GM18519 (cell line): ENCODE results near the gene ETV6.

Source experiments
- ATAC-seq: cut with Tn5 transposase; IDR thresholded peaks from one replicate; pipeline ENCODE4 v1.9.1; 2021; ENCODE audit warnings: mild to moderate bottlenecking, moderate library complexity; ENCODE audit not compliant: unreplicated experiment, low FRiP score

Gene ETV6

DNA sequence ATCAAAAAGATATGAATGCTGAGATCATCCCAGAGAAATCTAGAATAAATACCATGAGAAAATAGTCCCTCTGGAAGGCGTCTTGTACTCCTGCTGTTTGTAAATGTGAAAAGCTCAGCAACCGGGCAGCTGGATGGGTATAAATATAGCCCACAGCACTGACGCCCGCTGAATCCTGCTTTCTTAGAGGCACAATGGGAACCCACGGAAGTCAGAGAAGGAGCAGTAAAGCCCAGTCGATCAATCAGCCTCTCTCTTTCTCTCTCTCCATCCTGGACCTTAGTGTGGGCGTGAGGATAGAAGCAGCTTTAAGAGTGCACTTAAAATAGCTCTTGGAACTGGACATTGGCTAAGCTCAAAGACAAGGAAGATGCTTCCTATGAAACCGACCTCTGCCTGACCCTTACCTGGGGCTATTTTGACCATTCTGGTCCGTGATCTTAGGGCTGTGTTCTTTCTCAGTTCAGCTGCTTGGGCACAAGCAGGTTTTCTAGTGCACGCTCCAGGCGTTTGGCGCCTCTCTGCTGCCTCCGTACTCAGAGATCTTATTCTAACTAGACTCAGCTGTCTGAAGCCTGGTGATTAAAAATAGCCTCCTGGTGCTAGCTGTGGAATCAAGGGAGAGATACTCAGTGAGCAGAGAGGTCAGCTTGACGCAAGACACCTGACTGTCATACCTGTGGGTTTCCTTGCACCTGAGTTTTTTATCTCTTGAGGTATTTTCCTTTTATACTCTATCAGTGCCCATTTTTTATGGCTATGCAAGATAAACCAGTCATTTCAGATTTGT, 144.6 kb downstream of the ETV6 start:
- ATAC-seq: no peak

DNA sequence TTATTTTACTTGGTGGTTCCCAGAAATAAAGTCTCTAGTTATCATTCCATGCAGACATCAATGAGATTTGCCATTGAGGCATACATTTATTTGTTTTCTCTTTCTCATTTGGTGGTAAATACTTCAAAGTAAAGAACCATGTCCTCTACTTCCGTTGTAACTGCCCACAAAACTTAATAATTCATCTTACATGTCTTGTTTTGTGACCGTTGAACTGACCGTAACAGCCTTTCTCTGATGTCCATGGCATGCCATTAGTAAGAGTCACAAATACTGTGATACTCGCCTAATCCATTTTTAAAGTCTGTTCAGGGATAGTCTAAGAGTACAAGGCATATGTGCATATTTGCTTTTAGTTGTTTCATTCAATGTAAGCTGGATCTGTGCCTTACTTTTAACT, 145.3 kb downstream of the ETV6 start:
- no peak for ATAC-seq

DNA sequence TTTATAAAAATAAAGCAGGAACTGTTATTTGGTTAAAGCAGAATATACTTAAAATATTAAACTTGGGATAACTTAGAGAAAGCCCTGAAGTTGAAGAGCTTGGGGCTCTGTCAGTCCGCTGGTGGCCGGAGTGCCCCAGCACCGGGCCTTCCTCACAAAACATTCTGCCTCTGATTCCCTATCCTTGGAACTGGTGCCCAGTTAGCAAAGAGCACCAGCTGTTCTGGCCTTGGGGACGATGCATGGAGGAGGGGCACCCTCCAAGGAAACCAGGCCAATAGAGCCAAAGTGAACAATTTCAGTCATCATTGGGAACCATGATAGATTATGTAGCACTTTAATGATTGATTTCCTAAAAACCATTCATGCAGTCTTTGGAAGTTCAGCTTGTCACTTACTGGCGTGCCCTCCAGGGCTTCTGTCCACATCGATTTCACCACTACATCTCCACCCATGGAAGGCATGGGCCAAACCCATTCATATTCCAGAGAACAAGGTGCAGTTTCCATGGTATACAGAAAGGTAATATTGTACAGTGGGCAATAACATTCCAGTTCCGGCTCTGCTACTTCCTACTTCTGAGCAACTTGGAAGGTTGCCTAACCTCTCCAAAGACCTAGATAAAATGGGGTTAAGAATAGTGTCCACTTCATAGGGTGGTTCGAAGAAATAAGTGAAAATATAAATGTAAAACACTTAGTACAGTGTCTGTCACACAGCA, 145.9 kb downstream of the ETV6 start:
- no peak for ATAC-seq

DNA sequence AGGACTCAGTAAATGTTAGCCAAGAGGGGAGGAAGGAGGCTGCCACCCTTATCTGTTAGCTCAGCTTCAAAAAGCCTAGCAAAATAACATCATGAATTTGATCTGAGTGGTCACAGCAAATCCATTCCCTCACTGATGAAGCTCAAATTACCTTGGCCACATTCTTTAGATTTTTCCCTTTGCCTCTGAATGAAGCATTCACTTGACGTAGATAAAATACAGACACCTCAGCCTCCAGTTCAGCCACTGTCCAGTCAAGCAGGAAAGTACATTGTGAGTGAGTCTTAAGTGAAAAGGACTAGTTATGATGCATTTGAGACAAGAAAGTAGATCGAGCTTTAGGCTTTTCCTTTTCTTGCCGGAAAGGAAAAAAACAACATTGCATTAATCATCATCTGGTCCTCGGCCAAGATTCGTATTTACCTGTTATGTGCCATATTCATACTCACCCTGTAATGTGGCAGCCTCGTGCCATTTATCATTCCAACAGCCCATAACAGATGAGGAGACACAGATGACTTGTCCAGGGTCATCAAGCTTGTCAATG, 146.5 kb downstream of the ETV6 start:
- no peak for ATAC-seq

DNA sequence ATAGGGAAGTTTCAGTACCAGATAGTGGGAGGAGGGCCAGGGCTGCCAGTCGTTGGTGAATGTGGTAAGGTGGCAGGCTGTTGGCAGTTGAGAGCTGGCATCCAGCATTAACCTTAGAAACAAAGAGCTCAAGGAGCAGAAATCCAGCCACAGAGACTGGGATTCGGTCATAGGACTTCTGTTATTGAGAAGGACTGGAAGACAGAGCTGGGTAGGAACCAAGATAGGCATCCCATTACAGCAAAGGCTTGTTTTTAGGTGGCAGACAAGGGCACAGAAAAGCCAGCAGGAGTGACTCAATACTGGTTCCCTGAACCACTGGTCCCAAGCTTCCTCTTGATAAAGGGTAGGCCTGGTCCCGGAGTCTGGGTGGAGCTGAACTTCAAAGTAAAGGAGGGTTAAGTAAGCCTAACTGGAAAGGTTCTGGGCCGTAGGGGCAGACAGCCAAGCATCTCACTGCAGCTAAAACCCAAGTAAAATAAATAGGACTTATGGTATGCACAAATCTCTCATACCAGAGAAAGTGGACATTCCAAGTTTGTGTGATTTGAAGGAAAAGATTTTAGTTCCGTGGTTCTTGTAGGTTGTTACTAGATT, 147.9 kb downstream of the ETV6 start:
- ATAC-seq: no peak

DNA sequence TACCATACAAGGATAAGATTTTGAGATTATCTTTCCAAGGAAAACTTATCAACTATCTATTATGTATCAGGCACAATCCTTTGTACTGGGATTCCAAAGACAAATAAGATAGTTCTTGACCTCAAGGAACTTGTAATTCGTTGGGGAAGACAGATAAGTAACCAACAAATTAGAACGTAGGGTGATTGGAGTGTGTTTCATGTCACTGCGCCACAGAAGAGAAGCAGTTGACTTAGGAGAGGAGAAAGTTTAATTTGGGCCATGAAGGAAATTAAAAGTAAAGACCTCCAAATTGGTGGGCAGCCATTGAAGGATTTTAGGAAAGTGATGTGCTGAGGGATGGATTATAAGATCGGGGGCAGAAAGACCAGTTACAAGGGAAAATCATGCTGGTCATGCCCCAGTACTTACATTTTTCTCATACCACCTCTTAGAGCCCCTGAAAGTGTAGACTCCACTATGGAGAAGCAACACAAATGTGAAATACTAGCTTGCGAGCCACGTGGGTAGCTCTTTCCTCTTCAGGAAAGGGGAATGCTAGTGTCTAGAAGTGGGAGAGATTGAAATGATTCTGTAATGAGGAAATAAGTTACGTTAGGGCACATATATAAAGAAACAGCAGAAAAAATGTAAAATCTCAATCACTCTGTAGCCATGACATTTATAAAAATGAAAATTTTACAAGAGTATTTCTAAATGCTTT, 148.7 kb downstream of the ETV6 start:
- no peak for ATAC-seq

DNA sequence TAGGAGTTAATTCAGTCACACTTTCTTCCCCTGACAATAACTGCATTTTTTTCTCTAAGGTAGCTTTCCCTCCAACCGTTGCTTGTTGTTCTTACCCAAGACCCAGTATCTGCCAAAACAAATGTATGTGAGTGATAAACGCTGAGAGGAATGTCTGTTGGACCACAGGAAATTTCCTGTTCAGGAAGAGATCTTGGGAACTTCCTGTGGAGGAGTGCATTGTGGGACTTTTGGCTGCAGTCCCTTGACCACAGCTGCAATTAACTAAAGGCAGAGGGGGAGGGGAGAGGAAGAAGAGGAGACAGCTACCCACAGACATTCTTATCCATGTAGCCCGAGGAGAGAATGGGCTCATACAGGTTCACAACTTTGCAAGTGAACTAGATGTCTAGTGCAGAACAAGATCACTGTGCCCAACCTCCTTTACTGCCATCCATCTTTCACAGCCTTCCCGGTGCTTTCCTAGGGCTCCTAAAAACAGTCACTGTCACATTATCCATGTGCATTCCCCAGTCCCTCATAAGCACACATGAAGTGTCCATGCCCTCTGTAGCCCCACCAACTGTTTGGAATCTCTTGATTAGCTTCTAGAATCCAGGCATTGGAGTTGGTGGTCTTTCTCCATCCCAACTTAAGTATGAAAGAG, 149.5 kb downstream of the ETV6 start:
- no peak for ATAC-seq

DNA sequence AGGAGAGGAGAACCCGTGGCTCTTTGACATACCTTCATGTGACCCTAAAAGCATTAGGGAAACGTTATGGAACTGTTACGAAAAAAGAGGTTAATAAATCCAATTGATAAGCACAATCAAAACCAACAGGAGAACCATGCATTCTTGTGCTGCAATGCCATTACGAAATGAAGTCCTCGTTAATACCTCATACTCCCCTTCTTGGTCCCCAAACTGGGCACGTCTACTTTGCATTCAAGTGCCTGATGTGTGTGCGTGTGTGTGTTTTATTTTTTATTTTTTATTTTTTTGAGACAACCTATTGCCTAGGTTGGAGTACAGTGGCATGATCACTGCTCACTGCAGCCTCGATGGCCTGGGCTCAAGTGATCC, 150.0 kb downstream of the ETV6 start:
- ATAC-seq: no peak

DNA sequence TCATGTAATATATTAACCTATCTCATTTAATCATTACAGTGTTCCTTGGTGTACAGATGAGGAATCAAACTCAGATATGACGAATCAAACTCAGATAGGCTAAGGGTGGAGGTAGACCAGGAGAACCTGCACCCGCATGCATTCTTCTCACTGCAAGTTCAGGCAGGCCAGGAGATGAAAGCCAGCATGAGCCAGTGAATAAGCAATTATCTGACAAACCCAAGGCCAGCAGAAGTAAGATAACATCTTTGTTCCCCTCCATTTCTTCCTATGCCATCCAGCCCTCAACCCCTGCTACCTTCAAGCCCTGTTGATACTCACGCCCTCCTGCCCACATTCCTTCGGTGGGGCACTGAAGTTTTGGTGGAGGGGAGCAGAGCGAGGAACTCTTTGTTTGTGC, 152.2 kb downstream of the ETV6 start:
- no peak for ATAC-seq

DNA sequence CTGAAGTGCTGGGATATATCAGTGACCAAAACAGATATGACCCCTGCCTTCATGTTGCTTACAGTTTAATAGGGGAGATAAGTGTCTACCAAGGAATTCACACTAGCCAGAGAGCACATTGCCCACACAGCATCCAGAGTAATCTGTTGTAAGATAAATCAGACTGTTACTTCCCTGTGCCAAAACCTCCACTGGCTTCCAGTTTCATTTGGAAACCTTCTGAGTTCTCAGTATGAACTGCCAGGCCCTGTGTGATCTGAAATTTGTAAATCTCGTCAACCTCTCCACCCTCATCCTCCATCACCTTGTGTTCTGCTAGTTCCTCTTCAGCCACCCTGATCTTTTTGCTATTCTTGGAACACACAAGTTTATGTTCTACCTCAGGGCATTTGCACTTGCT, 154.7 kb downstream of the ETV6 start:
- ATAC-seq: no peak

DNA sequence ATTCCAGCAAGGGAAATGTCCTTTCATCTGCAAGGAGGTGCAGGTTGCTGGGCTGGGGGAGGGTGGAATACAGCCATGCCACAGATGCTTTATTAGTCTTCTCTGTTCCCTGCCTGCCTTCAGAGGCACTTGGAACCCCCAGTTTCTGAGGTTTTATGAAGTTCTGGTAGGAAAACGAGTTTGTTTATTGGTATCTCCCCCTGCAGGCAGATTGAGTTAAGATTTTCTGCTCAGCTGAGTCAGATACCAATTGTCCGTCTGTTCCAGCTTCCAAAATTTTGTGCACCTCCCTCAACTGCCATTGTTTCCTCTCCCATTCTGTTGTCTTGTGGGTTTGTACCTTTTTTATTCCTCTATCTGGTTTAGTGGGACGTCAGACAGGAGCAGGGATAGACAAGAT, 155.6 kb downstream of the ETV6 start:
- no peak for ATAC-seq

DNA sequence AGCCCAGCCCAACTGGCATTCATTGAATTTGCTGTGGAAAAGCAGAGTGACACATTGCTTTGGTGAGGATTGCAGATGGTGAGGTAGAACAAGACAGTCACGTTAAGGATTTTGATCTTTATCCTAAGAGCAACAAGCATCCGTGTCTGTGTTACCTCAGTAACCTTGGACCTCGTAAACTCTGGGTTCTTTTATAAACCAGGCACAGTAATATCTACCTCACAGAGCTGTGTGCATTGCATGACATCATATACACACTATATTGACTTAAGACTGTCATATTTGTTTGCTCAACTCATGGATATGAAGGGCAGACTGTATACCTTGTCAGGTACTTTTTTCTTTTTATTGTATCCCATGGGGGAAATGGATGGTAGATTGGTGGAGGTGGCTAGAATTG, 156.2 kb downstream of the ETV6 start:
- ATAC-seq: no peak

DNA sequence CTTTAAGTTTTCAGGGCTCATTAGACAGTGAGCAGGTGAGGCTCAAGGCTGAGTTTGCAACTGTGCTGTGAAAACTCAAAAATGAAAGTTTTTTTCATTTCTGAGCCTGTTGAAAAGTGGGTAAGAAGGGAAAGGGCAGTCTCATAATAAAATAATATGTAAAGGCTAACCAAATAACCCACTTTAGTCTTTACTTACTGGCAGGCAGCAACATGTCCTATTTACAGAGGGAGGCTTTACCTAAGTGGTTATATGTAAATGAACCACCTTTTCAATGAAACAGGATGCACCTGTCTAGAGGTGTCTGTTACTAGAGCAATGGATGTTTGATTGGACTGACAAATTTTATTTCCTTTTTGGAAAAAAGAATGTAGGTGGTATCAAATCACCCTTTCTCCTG, 158.0 kb downstream of the ETV6 start:
- ATAC-seq: no peak

DNA sequence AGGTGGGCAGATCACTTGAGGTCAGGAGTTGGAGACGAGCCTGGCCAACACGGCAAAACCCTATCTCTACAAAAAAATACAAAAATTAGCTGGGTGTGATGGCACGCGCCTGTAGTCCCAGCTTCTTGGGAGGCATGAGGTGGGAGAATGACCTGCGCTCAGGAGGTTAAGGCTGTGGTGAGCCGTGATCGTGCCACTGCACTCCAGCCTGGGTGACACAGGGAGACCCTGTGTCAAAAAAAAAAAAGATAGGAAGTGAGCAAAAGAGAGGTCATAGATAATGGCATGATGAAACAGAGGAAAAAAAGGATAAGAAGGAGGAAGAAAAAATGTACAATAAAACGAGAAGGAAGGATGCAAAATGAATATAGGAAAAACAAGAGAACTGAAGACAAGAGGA, 159.5 kb downstream of the ETV6 start:
- no peak for ATAC-seq

DNA sequence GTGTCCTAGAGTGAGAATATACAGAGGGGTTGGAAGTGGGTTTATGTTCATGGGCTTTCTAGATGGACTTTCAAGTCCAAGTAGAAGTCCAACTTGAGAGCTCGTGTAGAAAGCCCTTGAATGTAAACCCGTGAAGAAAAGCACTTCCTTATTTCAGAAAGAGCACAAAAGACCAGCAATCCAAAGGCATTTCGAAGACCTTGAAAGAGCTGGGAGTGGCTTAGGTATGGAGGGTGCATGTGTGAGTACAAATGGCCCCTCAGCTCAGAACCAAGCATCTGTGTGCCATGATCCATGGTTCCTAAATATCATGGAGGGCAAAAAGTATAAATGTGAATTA, 160.7 kb downstream of the ETV6 start:
- ATAC-seq: no peak

DNA sequence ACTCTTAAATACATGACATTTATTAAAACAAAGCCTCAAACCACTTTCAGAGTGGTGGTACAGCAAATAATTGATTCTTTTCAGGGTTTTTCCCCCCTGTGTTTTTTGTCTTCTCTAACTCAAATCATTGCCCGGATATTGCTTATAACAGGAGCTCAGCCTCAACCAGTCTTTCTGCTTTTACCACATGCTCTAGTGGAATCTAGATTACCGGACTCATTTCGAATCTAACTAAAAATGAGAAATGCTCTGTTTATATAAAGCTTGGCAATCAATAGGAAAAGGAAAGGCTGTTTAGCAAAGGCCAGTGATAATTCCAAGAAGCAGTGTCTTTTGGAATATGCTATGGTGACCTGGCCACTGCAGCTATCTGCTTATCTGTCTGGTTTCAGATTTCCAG, 161.5 kb downstream of the ETV6 start:
- no peak for ATAC-seq

DNA sequence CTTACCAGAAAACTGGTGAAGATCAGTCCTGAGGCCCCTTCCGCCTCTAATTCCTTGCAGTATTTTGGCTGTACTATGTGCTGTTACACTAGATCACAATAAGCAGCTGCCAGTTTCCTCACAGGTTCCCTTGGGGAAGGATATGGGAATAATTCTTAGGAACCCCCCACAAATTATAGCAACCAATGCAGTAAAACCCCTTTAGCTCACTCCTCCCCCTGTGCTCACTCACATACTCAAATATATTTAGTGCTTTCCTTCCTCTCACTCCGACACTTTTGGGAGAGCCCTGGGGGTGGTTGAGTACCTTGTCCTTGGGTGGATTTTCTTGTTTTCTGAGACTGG, 162.7 kb downstream of the ETV6 start:
- no peak for ATAC-seq

DNA sequence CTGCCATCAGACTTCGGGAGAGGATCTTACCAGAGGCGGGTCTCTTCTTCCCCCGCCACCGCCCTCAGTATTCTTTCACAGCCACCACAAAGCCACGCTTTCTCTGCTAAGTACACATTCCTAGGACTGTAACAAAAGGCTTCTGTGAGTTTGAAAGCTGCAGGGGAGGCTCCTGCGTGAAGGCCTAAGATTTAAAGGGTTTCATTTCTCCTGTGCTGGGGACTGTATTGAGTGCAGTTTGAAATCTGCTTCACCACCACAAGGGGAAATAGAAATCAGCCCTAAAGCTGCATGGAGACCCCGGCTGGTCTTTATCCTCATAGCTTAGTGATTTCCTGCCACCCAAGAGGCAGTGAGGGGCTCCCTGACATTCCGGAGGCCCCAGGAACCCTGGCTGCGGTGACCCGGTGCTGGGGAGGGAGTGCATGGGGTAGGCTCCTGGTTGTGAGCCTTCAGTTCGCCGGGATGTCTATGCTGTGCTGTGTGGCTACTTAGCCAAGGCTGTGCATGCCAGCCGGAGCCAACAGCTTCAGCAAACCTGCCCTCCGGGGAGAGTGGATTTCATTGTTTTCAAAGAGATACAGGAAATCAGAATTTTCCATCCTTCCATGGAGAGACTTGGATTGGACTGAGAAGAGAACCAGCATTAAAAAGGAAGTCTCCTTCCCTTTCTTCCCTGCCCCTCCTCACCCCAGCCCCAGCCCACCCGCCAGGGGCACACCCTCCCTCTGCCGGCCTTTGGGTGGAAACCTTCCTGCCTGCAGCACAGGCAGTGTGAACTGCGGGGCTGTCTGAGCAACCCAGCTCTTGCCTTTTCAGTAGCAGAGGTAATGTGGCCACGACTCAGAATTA, 163.3 kb downstream of the ETV6 start:
- peak; percentile 51 for ATAC-seq

DNA sequence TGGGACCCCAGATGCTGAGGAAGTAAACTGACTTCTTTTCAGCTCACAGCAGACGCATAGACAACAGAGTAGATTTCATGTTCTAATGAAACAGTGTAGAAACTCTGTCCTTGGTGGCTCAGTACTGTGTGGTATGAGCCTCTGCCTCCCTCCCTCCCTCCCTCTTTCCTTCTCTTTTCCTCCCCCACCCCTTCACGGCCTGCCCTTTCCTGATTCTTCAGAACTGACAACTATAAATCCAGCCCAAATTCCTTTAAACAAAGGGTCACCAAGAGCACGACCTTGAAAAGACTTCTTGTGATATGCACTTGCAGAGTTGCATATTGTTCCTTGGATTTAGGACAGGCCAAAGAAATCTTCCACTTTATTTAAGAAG, 164.0 kb downstream of the ETV6 start:
- ATAC-seq: no peak

DNA sequence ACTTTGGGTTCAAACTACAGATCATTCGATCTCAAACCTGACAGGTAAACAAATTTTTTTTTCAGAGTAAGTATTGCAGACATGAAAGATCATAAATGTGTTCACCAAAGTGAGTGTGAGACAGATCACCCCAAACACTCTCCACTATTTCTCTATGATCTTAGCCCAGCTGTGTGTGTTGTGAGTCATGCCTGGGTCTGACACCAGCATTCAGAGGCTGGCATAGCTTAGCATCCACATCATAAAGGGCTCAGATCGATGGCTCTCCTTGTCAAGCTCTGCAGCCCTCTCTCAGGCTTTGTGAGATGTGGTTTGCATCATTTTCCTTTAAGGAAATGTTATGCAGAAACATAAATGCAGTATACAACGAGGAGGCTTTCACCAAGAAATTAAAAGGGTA, 164.9 kb downstream of the ETV6 start:
- ATAC-seq: no peak
